ENCODE measurements around the gene LETM1.

DNA sequence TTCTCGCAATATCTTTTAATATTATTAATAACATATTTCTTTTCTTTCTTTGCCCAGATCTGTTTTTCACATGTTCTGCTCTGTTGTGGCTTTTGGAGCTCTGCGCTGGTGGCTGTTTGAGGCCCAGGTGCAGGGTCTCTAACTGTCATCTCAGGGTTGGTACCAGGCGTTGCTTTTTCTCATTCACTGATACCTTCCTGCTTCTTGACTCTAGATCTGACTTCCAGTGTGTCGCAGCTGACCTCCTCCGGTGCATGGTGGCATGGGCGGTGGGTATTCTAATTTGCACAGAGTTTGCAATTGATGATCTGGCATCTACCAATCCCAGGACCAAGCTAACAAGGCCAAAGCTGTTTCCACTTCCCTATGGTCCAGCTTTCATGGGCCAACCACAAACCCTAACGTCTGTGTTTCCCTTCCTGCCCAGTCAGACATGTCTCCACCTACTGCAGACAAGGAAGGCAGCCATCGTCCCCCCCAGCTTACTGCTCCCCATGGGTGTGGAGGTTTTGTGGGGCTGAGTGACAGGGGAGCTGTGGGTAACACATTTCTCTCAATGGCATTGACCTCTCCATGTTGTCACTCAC is 25.2 kb downstream of the LETM1 start:
- TF ChIP-seq, protein P1, sequence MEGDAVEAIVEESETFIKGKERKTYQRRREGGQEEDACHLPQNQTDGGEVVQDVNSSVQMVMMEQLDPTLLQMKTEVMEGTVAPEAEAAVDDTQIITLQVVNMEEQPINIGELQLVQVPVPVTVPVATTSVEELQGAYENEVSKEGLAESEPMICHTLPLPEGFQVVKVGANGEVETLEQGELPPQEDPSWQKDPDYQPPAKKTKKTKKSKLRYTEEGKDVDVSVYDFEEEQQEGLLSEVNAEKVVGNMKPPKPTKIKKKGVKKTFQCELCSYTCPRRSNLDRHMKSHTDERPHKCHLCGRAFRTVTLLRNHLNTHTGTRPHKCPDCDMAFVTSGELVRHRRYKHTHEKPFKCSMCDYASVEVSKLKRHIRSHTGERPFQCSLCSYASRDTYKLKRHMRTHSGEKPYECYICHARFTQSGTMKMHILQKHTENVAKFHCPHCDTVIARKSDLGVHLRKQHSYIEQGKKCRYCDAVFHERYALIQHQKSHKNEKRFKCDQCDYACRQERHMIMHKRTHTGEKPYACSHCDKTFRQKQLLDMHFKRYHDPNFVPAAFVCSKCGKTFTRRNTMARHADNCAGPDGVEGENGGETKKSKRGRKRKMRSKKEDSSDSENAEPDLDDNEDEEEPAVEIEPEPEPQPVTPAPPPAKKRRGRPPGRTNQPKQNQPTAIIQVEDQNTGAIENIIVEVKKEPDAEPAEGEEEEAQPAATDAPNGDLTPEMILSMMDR (IDR thresholded peaks at IDR 0.05; ENCODE audit: insufficient read depth, low read depth, low read length), result no peak
- no peak for TF ChIP-seq EZH2 (IDR thresholded peaks at IDR 0.05; ENCODE audit: insufficient read depth, low read length)

Measured in astrocyte (in vitro differentiated cells and primary cell).